Cerebellar nuclear complex (tissue), 1 donor: ENCODE results near the gene SSR4.

Source experiments
- DNase-seq, 2 experiments: peaks; one replicate each; lab custom pipeline; 2025; lab: John Stamatoyannopoulos, UW

The SSR4 gene

GRCh38 chrX:153780678-153781427, 13.6 kb upstream of the SSR4 start, which contains the start of gene SRPK3:
Gene SRPK3, plus strand, starts transcription at chrX:153781041. Its CDS starts 46 bp downstream, at chrX:153781087.
- no peak for DNase-seq

- DNase-seq, result no peak
These were observed 12.9 kb upstream of the SSR4 start for GRCh38 chrX:153781428-153782047.

GRCh38 chrX:153782313-153782712, 12.2 kb upstream of the SSR4 start:
- no peak for DNase-seq

- DNase-seq, result no peak
These were observed 11.6 kb upstream of the SSR4 start for GRCh38 chrX:153782871-153783270.

GRCh38 chrX:153783378-153784013, 11.0 kb upstream of the SSR4 start:
- DNase-seq, result no peak

GRCh38 chrX:153784325-153784967, 10.0 kb upstream of the SSR4 start:
- DNase-seq, result no peak

- no peak for DNase-seq
These were observed 7.8 kb upstream of the SSR4 start for GRCh38 chrX:153786669-153787068.

GRCh38 chrX:153789654-153790053, 4.8 kb upstream of the SSR4 start:
- no peak for DNase-seq

GRCh38 chrX:153791104-153791852, 3.2 kb upstream of the SSR4 start:
- no peak for DNase-seq

GRCh38 chrX:153792368-153792767, 2.1 kb upstream of the SSR4 start:
- DNase-seq, result no peak

GRCh38 chrX:153793291-153793690, 1.2 kb upstream of the SSR4 start:
- no peak for DNase-seq

GRCh38 chrX:153794897-153795816, 689 bp downstream of the SSR4 start:
- DNase-seq, result no peak

GRCh38 chrX:153797415-153798015, 3.0 kb downstream of the SSR4 start:
- no peak for DNase-seq

- no peak for DNase-seq
These were observed 4.9 kb downstream of the SSR4 start for GRCh38 chrX:153799326-153799725.

GRCh38 chrX:153800177-153800722, 5.8 kb downstream of the SSR4 start:
- no peak for DNase-seq

- no peak for DNase-seq
These were observed 6.3 kb downstream of the SSR4 start for GRCh38 chrX:153800746-153801145.

- no peak for DNase-seq
These were observed 7.2 kb downstream of the SSR4 start for GRCh38 chrX:153801669-153802068.

GRCh38 chrX:153802513-153803045, 8.1 kb downstream of the SSR4 start:
- no peak for DNase-seq

GRCh38 chrX:153803211-153804099, 9.0 kb downstream of the SSR4 start:
- DNase-seq, result no peak
